Peyer's patch (tissue), 4 donors: ENCODE results near the gene ILF3.

Experiments
- CTCF ChIP-seq, 6 experiments: fragments of 450-650 bp in 4 of 6; fragments of 200-600 bp in 2 of 6; sonication (generic) in 1 of 6; IDR thresholded peaks; one replicate each; pipeline ENCODE4 v1.5.1; 2017 to 2019; ENCODE audit warnings: antibody characterized with exemption in 6 of 6, mild to moderate bottlenecking in 3 of 6, moderate library complexity in 1 of 6
- POLR2A ChIP-seq, 2 donors: fragments of 450-650 bp; IDR thresholded peaks; one replicate each; pipeline ENCODE4 v1.5.1; 2017; ENCODE audit warnings: antibody characterized with exemption in 2 of 2, mild to moderate bottlenecking in 2 of 2, moderate library complexity in 2 of 2

- TF ChIP-seq CTCF (IDR thresholded peaks at IDR 0.05) (no peak), POLR2A (IDR thresholded peaks at IDR 0.05) (no peak)
Measured at GRCh38 chr19:10730932-10731331, 76.8 kb downstream of the ILF3 start.
